Keratinocyte (primary cell): ENCODE measurements around the gene GPR158.

Experiments
- EZH2 ChIP-seq: IDR thresholded peaks from one replicate; pipeline ENCODE4 v1.6.1; 2012; ENCODE audit warnings: inconsistent platforms, mild to moderate bottlenecking, low read length, moderate library complexity
- TF ChIP-seq, protein P1 (sequence below), 3 experiments: IDR thresholded peaks in 1 of 3; conservative IDR thresholded peaks in 1 of 3; optimal IDR thresholded peaks in 1 of 3; 2 replicates in 2 of 3; 3 replicates in 1 of 3; pipeline versions ENCODE3 to v1.5.1; 2011; ENCODE audit warnings: low read length in 3 of 3, mild to moderate bottlenecking in 3 of 3, moderate library complexity in 2 of 3, control low read depth in 1 of 3, inconsistent platforms in 1 of 3; ENCODE audit not compliant: insufficient read depth in 2 of 3; ENCODE audit errors: extremely low read depth in 1 of 3

DNA sequence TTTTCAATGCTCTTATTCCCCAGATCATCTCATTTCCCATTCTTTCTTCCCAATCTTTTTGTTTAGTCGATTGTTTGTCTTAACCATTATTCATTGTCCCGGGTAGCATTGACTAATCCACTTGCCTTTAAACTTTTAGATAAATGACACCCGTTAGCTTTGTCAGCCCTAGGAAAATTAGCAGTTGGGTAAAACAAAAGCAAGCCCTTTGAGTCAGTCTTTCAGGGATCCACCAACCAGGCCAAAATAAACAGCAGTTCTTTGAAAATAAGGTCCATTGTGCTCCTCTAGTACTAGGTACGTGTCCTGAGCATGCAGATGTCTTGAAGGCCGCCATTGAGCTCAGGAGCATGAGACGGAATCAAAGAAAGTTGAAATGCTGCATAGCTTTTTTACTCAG lies 389.6 kb downstream of the GPR158 start:
- TF ChIP-seq, protein P1, sequence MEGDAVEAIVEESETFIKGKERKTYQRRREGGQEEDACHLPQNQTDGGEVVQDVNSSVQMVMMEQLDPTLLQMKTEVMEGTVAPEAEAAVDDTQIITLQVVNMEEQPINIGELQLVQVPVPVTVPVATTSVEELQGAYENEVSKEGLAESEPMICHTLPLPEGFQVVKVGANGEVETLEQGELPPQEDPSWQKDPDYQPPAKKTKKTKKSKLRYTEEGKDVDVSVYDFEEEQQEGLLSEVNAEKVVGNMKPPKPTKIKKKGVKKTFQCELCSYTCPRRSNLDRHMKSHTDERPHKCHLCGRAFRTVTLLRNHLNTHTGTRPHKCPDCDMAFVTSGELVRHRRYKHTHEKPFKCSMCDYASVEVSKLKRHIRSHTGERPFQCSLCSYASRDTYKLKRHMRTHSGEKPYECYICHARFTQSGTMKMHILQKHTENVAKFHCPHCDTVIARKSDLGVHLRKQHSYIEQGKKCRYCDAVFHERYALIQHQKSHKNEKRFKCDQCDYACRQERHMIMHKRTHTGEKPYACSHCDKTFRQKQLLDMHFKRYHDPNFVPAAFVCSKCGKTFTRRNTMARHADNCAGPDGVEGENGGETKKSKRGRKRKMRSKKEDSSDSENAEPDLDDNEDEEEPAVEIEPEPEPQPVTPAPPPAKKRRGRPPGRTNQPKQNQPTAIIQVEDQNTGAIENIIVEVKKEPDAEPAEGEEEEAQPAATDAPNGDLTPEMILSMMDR (optimal IDR thresholded peaks at IDR 0.05 in 1 of 3, IDR thresholded peaks at IDR 0.05 in 1 of 3, conservative IDR thresholded peaks at IDR 0.05 in 1 of 3; ENCODE audit: extremely low read depth in 1 of 3, insufficient read depth in 2 of 3, low read length in 3 of 3): no peak
- TF ChIP-seq EZH2: no peak
